Tibial nerve (tissue), 4 donors: ENCODE data around the gene EVC2. TPM values are rescaled to one million over a fixed set of nuclear protein-coding genes. Genes with fewer than 3 reads are reported as not detected.

ENCODE experiments used
- DNase-seq, 2 donors: peaks; one replicate each; pipeline ENCODE4 v3.0.0-alpha.2; 2019; ENCODE audit warnings: low spot score in 2 of 2
- H3K27ac ChIP-seq, 4 donors: fragments of 200-600 bp; sonication (generic) in 3 of 4; one replicate each; pipeline ENCODE4 v1.5.1; 2017 to 2019; ENCODE audit warnings: mild to moderate bottlenecking in 1 of 4
- H3K27me3 ChIP-seq, 2 donors: fragments of 200-600 bp; sonication (generic) in 1 of 2; one replicate each; pipeline versions ENCODE4 v1.5.1 to v1.6.0; 2017 to 2019
- H3K36me3 ChIP-seq, 3 donors: fragments of 200-600 bp; sonication (generic); one replicate each; pipeline ENCODE4 v1.5.1; 2018 to 2019
- H3K4me1 ChIP-seq, 4 donors: fragments of 200-600 bp; sonication (generic) in 3 of 4; one replicate each; pipeline ENCODE4 v1.5.1; 2017 to 2019
- H3K4me3 ChIP-seq, 4 donors: fragments of 200-600 bp; sonication (generic) in 3 of 4; one replicate each; pipeline ENCODE4 v1.5.1; 2017 to 2019; ENCODE audit warnings: mild to moderate bottlenecking in 1 of 4, moderate library complexity in 1 of 4
- H3K9me3 ChIP-seq, 4 donors: fragments of 200-600 bp; sonication (generic) in 3 of 4; one replicate each; pipeline ENCODE4 v1.5.1; 2017 to 2019
- EP300 ChIP-seq, 2 donors: sonication (generic); formaldehyde crosslinking; IDR thresholded peaks; one replicate each; pipeline ENCODE4 v1.6.1; 2017; ENCODE audit warnings: antibody characterized with exemption in 2 of 2, mild to moderate bottlenecking in 1 of 2
- POLR2A ChIP-seq, 2 donors: fragments of 450-650 bp; IDR thresholded peaks; one replicate each; pipeline ENCODE4 v1.6.1; 2017; ENCODE audit warnings: antibody characterized with exemption in 2 of 2, mild to moderate bottlenecking in 2 of 2, moderate library complexity in 2 of 2
- WGBS, 2 donors: methylation state at CpG; one replicate each; pipeline ENCODE4 v1.1.5; 2018; 5-methylcytosine and 5-hydroxymethylcytosine counted together
- total RNA-seq, 4 donors: library from RNA; depleted of rRNA; stranded (reverse); fragments of >200 nt; gene quantifications; one replicate each; pipeline ENCODE4 v1.1.0, GENCODE V29; 2016
- TF ChIP-seq, protein P1 (sequence below), 5 experiments: fragments of 200-600 bp in 3 of 5; fragments of 450-650 bp in 2 of 5; sonication (generic) in 3 of 5; IDR thresholded peaks; one replicate each; pipeline ENCODE4 v1.5.1; 2016 to 2019; ENCODE audit warnings: antibody characterized with exemption in 5 of 5, mild to moderate bottlenecking in 3 of 5, moderate library complexity in 2 of 5

EVC2 gene
- total RNA-seq, 4 donors from 2014 or later, result 26.7 to 37.3 (median 29.0) TPM

DNA sequence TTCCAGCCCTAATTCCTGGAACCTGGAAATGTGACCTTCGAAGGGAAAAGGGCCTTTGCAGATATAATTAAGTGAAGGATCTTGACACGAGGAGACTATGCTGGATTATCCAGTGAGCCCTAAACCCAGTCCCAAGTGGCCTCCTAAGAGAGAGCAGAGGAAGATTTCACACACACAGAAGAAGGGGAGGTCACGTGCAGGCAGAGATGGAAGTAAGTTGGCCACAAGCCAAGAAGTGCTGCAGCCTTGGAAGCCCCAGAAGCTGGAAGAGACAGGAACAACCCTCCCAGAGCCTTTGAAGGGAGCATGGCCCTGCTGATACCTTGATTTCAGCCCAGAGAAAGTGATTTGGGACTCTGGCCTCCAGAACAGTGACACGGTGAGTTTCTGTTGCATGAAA lies 51.9 kb downstream of the EVC2 start:
- Histone ChIP-seq H3K4me3 (no peak overlapping the region), H3K4me1 (no peaks in the 10 kb centered on the region), H3K27me3 (no peaks in the 10 kb centered on the region), H3K36me3 (peaks cover 0 to 85% (median 0%) of the 10 kb centered on the region in 3 donors), H3K27ac (no peak overlapping the region), H3K9me3 (peaks cover 0 to 8% (median 0%) of the 10 kb centered on the region in 4 donors)
- TF ChIP-seq POLR2A (IDR thresholded peaks at IDR 0.05) (no peak), EP300 (IDR thresholded peaks at IDR 0.05) (no peak)
- TF ChIP-seq, protein P1, sequence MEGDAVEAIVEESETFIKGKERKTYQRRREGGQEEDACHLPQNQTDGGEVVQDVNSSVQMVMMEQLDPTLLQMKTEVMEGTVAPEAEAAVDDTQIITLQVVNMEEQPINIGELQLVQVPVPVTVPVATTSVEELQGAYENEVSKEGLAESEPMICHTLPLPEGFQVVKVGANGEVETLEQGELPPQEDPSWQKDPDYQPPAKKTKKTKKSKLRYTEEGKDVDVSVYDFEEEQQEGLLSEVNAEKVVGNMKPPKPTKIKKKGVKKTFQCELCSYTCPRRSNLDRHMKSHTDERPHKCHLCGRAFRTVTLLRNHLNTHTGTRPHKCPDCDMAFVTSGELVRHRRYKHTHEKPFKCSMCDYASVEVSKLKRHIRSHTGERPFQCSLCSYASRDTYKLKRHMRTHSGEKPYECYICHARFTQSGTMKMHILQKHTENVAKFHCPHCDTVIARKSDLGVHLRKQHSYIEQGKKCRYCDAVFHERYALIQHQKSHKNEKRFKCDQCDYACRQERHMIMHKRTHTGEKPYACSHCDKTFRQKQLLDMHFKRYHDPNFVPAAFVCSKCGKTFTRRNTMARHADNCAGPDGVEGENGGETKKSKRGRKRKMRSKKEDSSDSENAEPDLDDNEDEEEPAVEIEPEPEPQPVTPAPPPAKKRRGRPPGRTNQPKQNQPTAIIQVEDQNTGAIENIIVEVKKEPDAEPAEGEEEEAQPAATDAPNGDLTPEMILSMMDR (IDR thresholded peaks at IDR 0.05), result no peak
- 71 to 85% methylated on average over 4 of the region's 4 CpGs for WGBS, 2 donors
- no peak for DNase-seq

DNA sequence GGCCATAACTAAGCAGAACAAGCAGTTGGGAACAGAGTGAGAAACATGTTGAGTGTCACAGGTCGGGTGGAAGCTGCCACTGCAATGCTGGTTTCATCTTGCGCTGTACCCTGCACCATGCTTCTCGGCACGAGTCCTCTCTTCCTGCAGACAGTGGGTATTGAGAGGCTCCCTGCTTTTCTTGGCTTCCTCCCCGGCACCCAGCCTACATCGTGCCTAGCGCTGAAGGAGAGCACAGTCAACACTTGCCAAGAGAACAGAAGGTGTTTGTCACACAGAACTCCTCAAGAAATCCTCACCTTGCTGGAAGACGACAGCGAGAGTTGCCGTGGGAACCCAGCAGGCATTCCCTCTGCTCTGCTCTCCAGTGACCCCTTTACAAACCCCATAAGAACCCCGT lies 53.6 kb downstream of the EVC2 start:
- H3K27me3 ChIP-seq, result no peaks in the 10 kb centered on the region
- peaks cover 0 to 70% (median 0%) of the 10 kb centered on the region in 3 donors for H3K36me3 ChIP-seq
- H3K4me1 ChIP-seq, result no peaks in the 10 kb centered on the region
- H3K4me3 ChIP-seq, result no peak overlapping the region
- WGBS, 2 donors, result 88 to 90% methylated on average over 11 of the region's 11 CpGs
- TF ChIP-seq, protein P1 (IDR thresholded peaks at IDR 0.05), result no peak
- TF ChIP-seq POLR2A (IDR thresholded peaks at IDR 0.05) (no peak), EP300 (IDR thresholded peaks at IDR 0.05) (no peak)
- H3K27ac ChIP-seq, result no peak overlapping the region
- no peaks in the 10 kb centered on the region for H3K9me3 ChIP-seq
- DNase-seq, result no peak

DNA sequence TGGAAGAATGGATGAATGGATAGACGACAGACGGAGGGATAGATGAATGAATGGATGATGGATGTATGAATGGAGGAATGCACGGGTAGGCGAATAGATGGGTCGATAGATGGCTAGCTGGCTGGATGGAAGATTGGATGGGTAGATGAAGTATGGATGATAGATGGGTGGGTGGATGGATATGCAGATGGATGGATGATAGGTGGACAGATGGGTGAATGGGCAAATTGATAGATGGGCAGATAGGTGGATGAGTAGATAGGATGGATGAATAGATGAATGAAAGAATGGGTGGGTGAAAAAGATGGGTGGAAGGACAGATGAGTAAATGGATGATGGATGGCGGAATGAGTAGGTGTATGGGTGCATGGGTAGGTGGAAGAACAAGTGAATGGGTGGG lies 57.3 kb downstream of the EVC2 start:
- H3K4me3 ChIP-seq, result no peak overlapping the region
- peaks cover 0 to 10% (median 0%) of the 10 kb centered on the region in 4 donors for H3K4me1 ChIP-seq
- no peaks in the 10 kb centered on the region for H3K9me3 ChIP-seq
- peaks cover 0 to 42% (median 0%) of the 10 kb centered on the region in 3 donors for H3K36me3 ChIP-seq
- no peak for TF ChIP-seq POLR2A (IDR thresholded peaks at IDR 0.05)
- TF ChIP-seq, protein P1 (IDR thresholded peaks at IDR 0.05), result no peak
- TF ChIP-seq EP300 (IDR thresholded peaks at IDR 0.05), result no peak
- no peak for DNase-seq
- H3K27ac ChIP-seq, result no peak overlapping the region
- WGBS, 2 donors, result 97 to 98% methylated on average over 6 of the region's 6 CpGs
- H3K27me3 ChIP-seq, result no peaks in the 10 kb centered on the region

GRCh38 chr4:5650040-5650439 lies 58.3 kb downstream of the EVC2 start:
- no peaks in the 10 kb centered on the region for H3K9me3 ChIP-seq
- TF ChIP-seq, protein P1 (IDR thresholded peaks at IDR 0.05), result no peak
- no peak for TF ChIP-seq POLR2A (IDR thresholded peaks at IDR 0.05)
- TF ChIP-seq EP300 (IDR thresholded peaks at IDR 0.05), result no peak
- peaks cover 0 to 10% (median 0%) of the 10 kb centered on the region in 4 donors for H3K4me1 ChIP-seq
- no peak overlapping the region for H3K27ac ChIP-seq
- no peaks in the 10 kb centered on the region for H3K27me3 ChIP-seq
- no peak for DNase-seq
- no peak overlapping the region for H3K4me3 ChIP-seq
- 83 to 85% methylated on average over 3 of the region's 3 CpGs for WGBS, 2 donors
- peaks cover 0 to 37% (median 0%) of the 10 kb centered on the region in 3 donors for H3K36me3 ChIP-seq

GRCh38 chr4:5647351-5647750 lies 61.0 kb downstream of the EVC2 start:
- Histone ChIP-seq H3K27ac (peak overlapping the region in 1 of 4 donors; percentile 34), H3K36me3 (peaks cover 0 to 10% (median 0%) of the 10 kb centered on the region in 3 donors), H3K27me3 (no peaks in the 10 kb centered on the region), H3K4me3 (no peak overlapping the region), H3K4me1 (peaks cover 0 to 10% (median 0%) of the 10 kb centered on the region in 4 donors), H3K9me3 (no peaks in the 10 kb centered on the region)
- no peak for TF ChIP-seq POLR2A (IDR thresholded peaks at IDR 0.05)
- TF ChIP-seq, protein P1 (IDR thresholded peaks at IDR 0.05), result no peak
- no peak for TF ChIP-seq EP300 (IDR thresholded peaks at IDR 0.05)
- 47 to 48% methylated on average over 7 of the region's 7 CpGs for WGBS, 2 donors
- DNase-seq, result no peak
